GM23338 (cell line): Measurements from ENCODE around the gene MFSD6L. TPM values are rescaled to one million over a fixed set of nuclear protein-coding genes. Genes with fewer than 3 reads are reported as not detected.

ENCODE experiments used
- ATAC-seq: fragments of 200-7000 bp; cut with Tn5 transposase; 3 replicates; pipeline ENCODE4 v1.9.1; 2020
- DNase-seq: peaks from one replicate; pipeline ENCODE4 v3.0.0-alpha.2; 2015; ENCODE audit warnings: low spot score
- H2AFZ ChIP-seq: fragments of 200-600 bp; sonication (generic); 2 replicates; pipeline ENCODE4 v1.8.0; 2016; ENCODE audit warnings: antibody characterized with exemption, mild to moderate bottlenecking, moderate library complexity
- H3F3A ChIP-seq: fragments of 200-600 bp; sonication (generic); replicated peaks from 2 replicates; pipeline ENCODE4 v1.8.0; 2017; ENCODE audit warnings: antibody characterized with exemption, mixed run types, low read depth
- H3K27ac ChIP-seq: fragments of 200-600 bp; sonication (generic); 2 replicates; pipeline ENCODE4 v1.6.1; 2016; ENCODE audit warnings: low read depth
- H3K27me3 ChIP-seq: fragments of 200-600 bp; sonication (generic); 2 replicates; pipeline ENCODE4 v1.8.0; 2016; ENCODE audit warnings: mild to moderate bottlenecking, mixed run types, moderate library complexity; ENCODE audit not compliant: insufficient read depth
- H3K36me3 ChIP-seq: fragments of 200-600 bp; sonication (generic); 2 replicates; pipeline ENCODE4 v1.8.0; 2016; ENCODE audit warnings: mild to moderate bottlenecking; ENCODE audit not compliant: insufficient read depth
- H3K4me1 ChIP-seq: fragments of 200-600 bp; sonication (generic); 2 replicates; pipeline ENCODE4 v1.8.0; 2016; ENCODE audit warnings: mild to moderate bottlenecking, moderate library complexity; ENCODE audit not compliant: insufficient read depth
- H3K4me2 ChIP-seq: fragments of 200-600 bp; sonication (generic); 2 replicates; pipeline ENCODE4 v1.7.1; 2017; ENCODE audit warnings: mixed run types
- H3K4me3 ChIP-seq: fragments of 200-600 bp; sonication (generic); 2 replicates; pipeline ENCODE4 v1.6.1; 2016; ENCODE audit warnings: mixed run types
- H3K79me2 ChIP-seq: fragments of 200-600 bp; sonication (generic); replicated peaks from 2 replicates; pipeline ENCODE4 v1.8.0; 2017; ENCODE audit warnings: mild to moderate bottlenecking; ENCODE audit not compliant: insufficient read depth
- H3K9me2 ChIP-seq: fragments of 200-600 bp; sonication (generic); 2 replicates; pipeline ENCODE4 v1.8.0; 2017; ENCODE audit not compliant: insufficient read depth
- H4K20me1 ChIP-seq: fragments of 200-600 bp; sonication (generic); replicated peaks from 2 replicates; pipeline ENCODE4 v1.8.0; 2017; ENCODE audit warnings: mild to moderate bottlenecking; ENCODE audit not compliant: insufficient read depth
- H3K27ac Mint-ChIP-seq: 2 replicates; pipeline ENCODE4 v1.8.0; 2020; ENCODE audit warnings: inconsistent platforms, mild to moderate bottlenecking, moderate library complexity, mixed read lengths
- H3K27me3 Mint-ChIP-seq: 3 replicates; pipeline ENCODE4 v1.8.0; 2022; ENCODE audit warnings: low read depth, mild to moderate bottlenecking, moderate library complexity, mixed read lengths, inconsistent platforms; ENCODE audit not compliant: insufficient read depth, poor library complexity
- H3K36me3 Mint-ChIP-seq: 3 replicates; pipeline ENCODE4 v1.8.0; 2021; ENCODE audit warnings: low read depth, mild to moderate bottlenecking, inconsistent platforms, moderate library complexity, mixed read lengths
- H3K4me1 Mint-ChIP-seq: 3 replicates; pipeline ENCODE4 v1.8.0; 2020; ENCODE audit warnings: mild to moderate bottlenecking, inconsistent platforms, mixed read lengths
- H3K4me3 Mint-ChIP-seq: 3 replicates; pipeline ENCODE4 v1.8.0; 2021; ENCODE audit warnings: moderate library complexity, mild to moderate bottlenecking, inconsistent platforms, mixed read lengths
- H3K9me3 Mint-ChIP-seq: 3 replicates; pipeline ENCODE4 v1.8.0; 2020; ENCODE audit warnings: moderate library complexity, mild to moderate bottlenecking, inconsistent platforms, mixed read lengths
- CTCF ChIP-seq, 2 experiments: fragments of 200-600 bp in 1 of 2; sonication (generic) in 1 of 2; conservative IDR thresholded peaks; 2 replicates each; pipeline versions ENCODE4 v1.5.1 to v1.6.1; 2016 to 2017; ENCODE audit warnings: antibody characterized with exemption in 2 of 2, low read depth in 2 of 2, mild to moderate bottlenecking in 2 of 2, moderate library complexity in 1 of 2
- ETS1 ChIP-seq: IDR thresholded peaks from 2 replicates; pipeline ENCODE4 v1.6.1; 2016; ENCODE audit warnings: antibody characterized with exemption
- EZH2 ChIP-seq: fragments of 200-600 bp; sonication (generic); IDR thresholded peaks from one replicate; pipeline ENCODE4 v1.8.0; 2017; ENCODE audit warnings: antibody characterized with exemption, mild to moderate bottlenecking, low read depth; ENCODE audit not compliant: unreplicated experiment
- NANOG ChIP-seq: IDR thresholded peaks from 2 replicates; pipeline ENCODE4 v1.6.1; 2016; ENCODE audit warnings: antibody characterized with exemption, borderline replicate concordance
- POLR2AphosphoS5 ChIP-seq: IDR thresholded peaks from 2 replicates; pipeline ENCODE4 v1.6.1; 2016; ENCODE audit warnings: antibody characterized with exemption, low read depth
- STAT1 ChIP-seq: IDR thresholded peaks from one replicate; pipeline ENCODE4 v1.6.1; 2016; ENCODE audit warnings: antibody characterized with exemption; ENCODE audit not compliant: unreplicated experiment
- ZNF114 ChIP-seq: fragments of 250-450 bp; sonication (Bioruptor Pico); IDR thresholded peaks from 2 replicates; pipeline ENCODE4 v1.5.0; 2020; ENCODE audit warnings: mild to moderate bottlenecking, moderate library complexity
- ZNF331 ChIP-seq: fragments of 250-450 bp; sonication (Bioruptor Pico); IDR thresholded peaks from 2 replicates; pipeline ENCODE4 v1.5.0; 2020; ENCODE audit warnings: low read depth, mild to moderate bottlenecking, moderate library complexity
- ZNF462 ChIP-seq: fragments of 250-450 bp; sonication (Bioruptor Pico); IDR thresholded peaks from 2 replicates; pipeline ENCODE4 v1.5.0; 2020; ENCODE audit warnings: mild to moderate bottlenecking, moderate library complexity
- polyA plus RNA-seq: library from polyadenylated mRNA; unstranded; fragments of >200 nt; fragmentation: Nextera tagmentation; extraction: Ambion mirVana; gene quantifications from 2 replicates; pipeline ENCODE4 v1.2.1, GENCODE V29; 2016
- total RNA-seq: library from RNA; depleted of rRNA; stranded (reverse); fragments of >200 nt; shearing (Covaris generic); gene quantifications from 2 replicates; pipeline ENCODE4 v1.2.3, GENCODE V29; 2014

Gene MFSD6L
- total and polyA plus RNA-seq, 2 experiments from 2014 or later: 0.52 to 2.8 TPM

GRCh38 chr17:8793649-8794048 is 5.5 kb downstream of the MFSD6L start (continued):
- no peak for TF ChIP-seq ZNF462
- TF ChIP-seq STAT1: no peak
- no peak for TF ChIP-seq NANOG
- TF ChIP-seq EZH2: no peak
- TF ChIP-seq ZNF114 (CRISPR knock-in tag): no peak

- H3K4me1 ChIP-seq: peaks cover 11% of the 10 kb centered on the region; the same call in 1 of the 2 replicates
- peaks cover 11% of the 10 kb centered on the region; the same call in 2 of the 3 replicates for H3K36me3 Mint-ChIP-seq
- H3K36me3 ChIP-seq: no peaks in the 10 kb centered on the region
- no peak overlapping the region for H3K4me2 ChIP-seq
- H3K9me2 ChIP-seq: no peaks in the 10 kb centered on the region
- TF ChIP-seq ETS1: no peak
- no peak for TF ChIP-seq CTCF (conservative IDR thresholded peaks at IDR 0.05; ENCODE audit: low read depth in 2 of 2)
- no peak for TF ChIP-seq ZNF331 (CRISPR knock-in tag)
- TF ChIP-seq POLR2AphosphoS5: no peak
- no peak for TF ChIP-seq STAT1
- TF ChIP-seq NANOG: no peak
- TF ChIP-seq ZNF114 (CRISPR knock-in tag): no peak
- H3K4me3 ChIP-seq: no peak overlapping the region
- peaks cover 17% of the 10 kb centered on the region for H3K9me3 Mint-ChIP-seq
- no peak for ATAC-seq
- no peak overlapping the region for H2AFZ ChIP-seq
- H3K27me3 ChIP-seq: no peaks in the 10 kb centered on the region
- H3K27me3 Mint-ChIP-seq: peaks cover 3% of the 10 kb centered on the region
- no peak overlapping the region for H3K4me3 Mint-ChIP-seq
- no peaks in the 10 kb centered on the region for H3F3A ChIP-seq
- no peaks in the 10 kb centered on the region for H4K20me1 ChIP-seq
- H3K4me1 Mint-ChIP-seq: peaks cover 17% of the 10 kb centered on the region
- no peak overlapping the region for H3K27ac Mint-ChIP-seq
- no peaks in the 10 kb centered on the region for H3K79me2 ChIP-seq
- no peak for DNase-seq
- H3K27ac ChIP-seq: no peak overlapping the region
Observed at GRCh38 chr17:8792646-8793045, 6.5 kb downstream of the MFSD6L start.
